T-cell (primary cell): ENCODE measurements around the gene HSP90AA1. TPM values are rescaled to one million over a fixed set of nuclear protein-coding genes. Genes with fewer than 3 reads are reported as not detected.
"Not testable (repeated sequence)": the region's sequence is repeated elsewhere in the genome, so short reads cannot be mapped to it uniquely, and the experiment has no call there.

Experiments used
- ATAC-seq, 4 experiments: fragments of 200-7000 bp in 3 of 4; fragments of 150-1000 bp in 1 of 4; cut with Tn5 transposase; replicated peaks in 1 of 4; 1 replicate in 3 of 4; 2 replicates in 1 of 4; pipeline ENCODE4 v1.10.0; 2021; ENCODE audit warnings: moderate library complexity in 3 of 4, mild to moderate bottlenecking in 2 of 4, moderate number of reproducible peaks in 1 of 4
- CTCF ChIA-PET, 2 donors: fragments of 300-600 bp; sonication (Branson Sonifier 250); formaldehyde crosslinking; loops; one replicate each; lab custom pipeline; 2022; ENCODE audit warnings: antibody characterized with exemption in 2 of 2; lab: Charles Lee
- POLR2A ChIA-PET, 2 donors: fragments of 300-600 bp; sonication (Branson Sonifier 250); formaldehyde crosslinking; loops; one replicate each; lab custom pipeline; 2022; ENCODE audit warnings: antibody characterized with exemption in 2 of 2; lab: Charles Lee
- DNase-seq, 35 experiments: peaks; one replicate each; pipeline versions ENCODE4 v3.0.0 to v3.0.0-alpha.2; 2013 to 2023
- H3K27ac ChIP-seq: one replicate; pipeline ENCODE4 v1.5.1; 2013; ENCODE audit warnings: low read length
- H3K27me3 ChIP-seq, 2 experiments: replicated peaks in 1 of 2; 1 replicate in 1 of 2; 2 replicates in 1 of 2; pipeline versions ENCODE4 v1.6.1 to v1.7.0; 2013; ENCODE audit warnings: low read length in 1 of 2, mixed read lengths in 1 of 2; ENCODE audit not compliant: control insufficient read depth in 2 of 2, insufficient read depth in 2 of 2; ENCODE audit errors: extremely low read depth in 1 of 2
- H3K36me3 ChIP-seq, 2 donors: 1 replicate in 1 of 2; 2 replicates in 1 of 2; pipeline versions ENCODE4 v1.6.1 to v1.7.0; 2013; ENCODE audit warnings: low read length in 1 of 2; ENCODE audit not compliant: control insufficient read depth in 2 of 2, insufficient read depth in 1 of 2; ENCODE audit errors: extremely low read depth in 1 of 2
- H3K4me1 ChIP-seq, 2 experiments: 1 replicate in 1 of 2; 2 replicates in 1 of 2; pipeline versions ENCODE4 v1.6.1 to v1.7.0; 2013; ENCODE audit warnings: low read length in 2 of 2, mixed read lengths in 1 of 2; ENCODE audit not compliant: insufficient read depth in 2 of 2, control insufficient read depth in 1 of 2; ENCODE audit errors: extremely low read depth in 1 of 2
- H3K4me3 ChIP-seq, 2 donors: 1 replicate in 1 of 2; 2 replicates in 1 of 2; pipeline versions ENCODE4 v1.5.1 to v1.7.0; 2013; ENCODE audit warnings: mild to moderate bottlenecking in 2 of 2, low read length in 1 of 2, moderate library complexity in 1 of 2; ENCODE audit not compliant: control insufficient read depth in 1 of 2; ENCODE audit errors: extremely low read depth in 1 of 2
- H3K9me3 ChIP-seq: 2 replicates; pipeline ENCODE4 v1.7.0; 2013
- H3K27ac Mint-ChIP-seq, 2 donors: one replicate each; pipeline ENCODE4 v1.8.0; 2020 to 2021; ENCODE audit warnings: mild to moderate bottlenecking in 2 of 2, mixed read lengths in 2 of 2
- H3K27me3 Mint-ChIP-seq, 2 donors: one replicate each; pipeline ENCODE4 v1.8.0; 2021 to 2022; ENCODE audit warnings: mixed read lengths in 2 of 2
- H3K36me3 Mint-ChIP-seq: one replicate; pipeline ENCODE4 v1.8.0; 2021; ENCODE audit warnings: mixed read lengths
- H3K4me1 Mint-ChIP-seq, 3 donors: one replicate each; pipeline ENCODE4 v1.8.0; 2020 to 2022; ENCODE audit warnings: mixed read lengths in 3 of 3, mild to moderate bottlenecking in 1 of 3
- H3K4me3 Mint-ChIP-seq, 3 donors: one replicate each; pipeline ENCODE4 v1.8.0; 2020 to 2022; ENCODE audit warnings: mild to moderate bottlenecking in 3 of 3, mixed read lengths in 3 of 3, moderate library complexity in 3 of 3
- H3K9me3 Mint-ChIP-seq, 3 donors: one replicate each; pipeline ENCODE4 v1.8.0; 2020 to 2022; ENCODE audit warnings: mixed read lengths in 3 of 3
- WGBS: methylation state at CpG from one replicate; pipeline ENCODE4 v1.1.5; 2013; ENCODE audit warnings: missing lambda C conversion rate; ENCODE audit not compliant: insufficient coverage; 5-methylcytosine and 5-hydroxymethylcytosine counted together
- total RNA-seq, 35 experiments: library from RNA in 6 of 35; stranded (reverse) in 6 of 35; fragments of 120-200 nt in 1 of 35; gene quantifications; one replicate each; pipeline versions ENCODE4 v1.2.1 to v1.2.4 and lab custom pipeline; 2013 to 2026

Gene HSP90AA1
- total RNA-seq, 5 donors from 2014 or later (not counting 1 experiment from before 2014, with no cell fraction given) = 230 to 471 (median 263) TPM

DNA sequence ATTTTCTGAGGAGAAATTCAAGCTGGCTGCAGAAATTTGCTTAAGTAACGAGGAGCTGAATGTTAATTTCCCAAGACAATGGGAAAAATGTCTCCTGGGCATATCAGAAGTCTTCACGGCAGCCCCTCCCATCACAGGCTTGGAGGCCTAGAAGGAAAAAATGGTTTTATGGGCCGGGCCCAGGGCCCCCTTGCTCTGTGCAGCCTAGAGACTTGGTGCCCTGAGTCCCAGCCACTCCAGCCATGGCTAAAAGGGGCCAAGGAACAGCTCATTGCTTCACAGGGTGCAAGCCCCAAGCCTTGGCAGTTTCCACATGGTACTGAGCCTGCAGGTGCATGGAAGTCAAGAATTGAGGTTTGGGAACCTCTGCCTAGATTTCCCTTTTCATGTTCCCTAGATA lies 24.3 kb upstream of the HSP90AA1 start:
- H3K36me3 ChIP-seq = no peaks in the 10 kb centered on the region
- H3K9me3 Mint-ChIP-seq = peaks cover 0 to 8% (median 0%) of the 10 kb centered on the region in 3 donors
- H3K4me1 Mint-ChIP-seq = no peaks in the 10 kb centered on the region
- H3K27ac Mint-ChIP-seq = no peak overlapping the region
- ATAC-seq (no peak), DNase-seq (no peak)
- H3K4me3 ChIP-seq = no peak overlapping the region
- H3K4me1 ChIP-seq = no peaks in the 10 kb centered on the region
- peaks cover 4% of the 10 kb centered on the region for H3K36me3 Mint-ChIP-seq
- ChIA-PET CTCF (interaction anchor here in 1 of 2 donors (0.5 kb wide), 1 partner anchor 33 kb away, joined by 4 read pairs; no protein-coding TSS in a partner anchor), POLR2A (no interaction called here)
- H3K27ac ChIP-seq = no peak overlapping the region
- no peak overlapping the region for H3K4me3 Mint-ChIP-seq
- H3K9me3 ChIP-seq = no peaks in the 10 kb centered on the region
- no peaks in the 10 kb centered on the region for H3K27me3 Mint-ChIP-seq
- H3K27me3 ChIP-seq = no peaks in the 10 kb centered on the region
- WGBS = 83% methylated on average over 1 of the region's 3 CpGs

DNA sequence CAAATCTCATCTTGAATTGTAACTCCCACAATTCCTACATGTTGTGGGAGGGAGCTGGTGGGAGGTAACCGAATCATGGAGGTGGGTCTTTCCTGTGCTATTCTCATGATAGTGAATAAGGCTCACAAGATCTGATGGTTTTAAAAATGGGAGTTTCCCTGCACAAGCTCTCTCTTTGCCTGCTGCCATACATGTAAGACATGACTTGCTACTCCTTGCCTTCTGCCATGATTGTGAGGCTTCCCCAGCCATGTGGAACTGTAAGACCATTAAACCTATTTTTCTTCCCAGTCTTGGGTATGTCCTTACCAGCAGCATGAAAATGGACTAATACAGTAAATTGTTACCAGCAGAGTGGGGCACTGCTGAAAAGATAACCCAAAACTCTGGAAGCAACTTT lies 22.5 kb upstream of the HSP90AA1 start:
- ATAC-seq, H3K27ac Mint-ChIP-seq, DNase-seq, H3K27me3 Mint-ChIP-seq, H3K4me1 ChIP-seq, H3K4me1 Mint-ChIP-seq, H3K27ac ChIP-seq, H3K9me3 Mint-ChIP-seq, H3K27me3 ChIP-seq, H3K36me3 ChIP-seq, POLR2A ChIA-PET, H3K9me3 ChIP-seq, H3K4me3 Mint-ChIP-seq, H3K36me3 Mint-ChIP-seq, CTCF ChIA-PET, H3K4me3 ChIP-seq: not testable (repeated sequence)
- no CpG with 5 or more reads among the region's 1 CpG for WGBS

DNA sequence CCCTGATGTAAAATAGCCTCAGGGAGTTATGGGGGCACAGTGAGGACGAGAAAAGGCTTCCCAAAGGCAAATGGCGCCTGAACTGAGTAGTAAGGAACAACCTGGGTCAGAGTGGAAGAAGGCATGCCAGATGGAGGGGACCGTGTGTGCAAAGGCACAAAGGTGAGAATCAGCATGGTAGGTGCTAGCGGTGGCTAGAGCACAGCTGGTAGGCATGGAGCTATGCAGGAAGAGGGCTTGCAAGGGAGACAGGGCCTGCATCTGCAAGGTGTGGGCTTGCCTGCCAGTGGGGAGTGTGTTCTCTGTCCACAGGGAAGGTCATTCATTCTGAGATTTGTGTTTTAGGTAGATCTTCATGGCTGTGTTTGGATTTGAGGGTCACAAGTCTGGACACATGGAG lies 18.5 kb upstream of the HSP90AA1 start:
- DNase-seq (no peak), ATAC-seq (no peak)
- Histone ChIP-seq H3K4me3 (no peak overlapping the region), H3K9me3 (no peaks in the 10 kb centered on the region), H3K27me3 (peaks cover 0 to 6% of the 10 kb centered on the region in 2 experiments), H3K36me3 (no peaks in the 10 kb centered on the region), H3K4me1 (no peaks in the 10 kb centered on the region), H3K27ac (no peak overlapping the region)
- WGBS = 85% methylated on average over 4 of the region's 4 CpGs
- no peak overlapping the region for H3K27ac Mint-ChIP-seq
- CTCF ChIA-PET = interaction anchor here in 1 of 2 donors (0.8 kb wide), 1 partner anchor 12 kb away, joined by 11 read pairs; no protein-coding TSS in a partner anchor
- H3K9me3 Mint-ChIP-seq = peaks cover 0 to 8% (median 0%) of the 10 kb centered on the region in 3 donors
- no peaks in the 10 kb centered on the region for H3K27me3 Mint-ChIP-seq
- H3K36me3 Mint-ChIP-seq = peaks cover 4% of the 10 kb centered on the region
- no peaks in the 10 kb centered on the region for H3K4me1 Mint-ChIP-seq
- POLR2A ChIA-PET = interaction anchor here in 1 of 2 donors (0.6 kb wide), 1 partner anchor 1787 kb away, joined by 3 read pairs; no protein-coding TSS in a partner anchor
- no peak overlapping the region for H3K4me3 Mint-ChIP-seq

- H3K27ac ChIP-seq = no peak overlapping the region
- no peaks in the 10 kb centered on the region for H3K9me3 ChIP-seq
- no peak for DNase-seq
- Mint-ChIP-seq H3K4me1 (no peaks in the 10 kb centered on the region), H3K27me3 (no peaks in the 10 kb centered on the region), H3K4me3 (no peak overlapping the region), H3K27ac (no peak overlapping the region), H3K9me3 (no peaks in the 10 kb centered on the region), H3K36me3 (no peaks in the 10 kb centered on the region)
- H3K36me3 ChIP-seq = no peaks in the 10 kb centered on the region
- no peak for ATAC-seq
- WGBS = 100% methylated on average over 3 of the region's 10 CpGs
- POLR2A ChIA-PET = interaction anchor here in 1 of 2 donors (0.7 kb wide), 1 partner anchor 206 kb away, joined by 7 read pairs; no protein-coding TSS in a partner anchor
- H3K4me3 ChIP-seq = no peak overlapping the region
- no peaks in the 10 kb centered on the region for H3K4me1 ChIP-seq
- H3K27me3 ChIP-seq = peaks cover 0 to 6% of the 10 kb centered on the region in 2 experiments
- CTCF ChIA-PET = interaction anchor here in 1 of 2 donors (0.6 kb wide), 1 partner anchor 90 kb away, joined by 5 read pairs; no protein-coding TSS in a partner anchor
These were observed 16.3 kb upstream of the HSP90AA1 start for GRCh38 chr14:102103062-102103695.

DNA sequence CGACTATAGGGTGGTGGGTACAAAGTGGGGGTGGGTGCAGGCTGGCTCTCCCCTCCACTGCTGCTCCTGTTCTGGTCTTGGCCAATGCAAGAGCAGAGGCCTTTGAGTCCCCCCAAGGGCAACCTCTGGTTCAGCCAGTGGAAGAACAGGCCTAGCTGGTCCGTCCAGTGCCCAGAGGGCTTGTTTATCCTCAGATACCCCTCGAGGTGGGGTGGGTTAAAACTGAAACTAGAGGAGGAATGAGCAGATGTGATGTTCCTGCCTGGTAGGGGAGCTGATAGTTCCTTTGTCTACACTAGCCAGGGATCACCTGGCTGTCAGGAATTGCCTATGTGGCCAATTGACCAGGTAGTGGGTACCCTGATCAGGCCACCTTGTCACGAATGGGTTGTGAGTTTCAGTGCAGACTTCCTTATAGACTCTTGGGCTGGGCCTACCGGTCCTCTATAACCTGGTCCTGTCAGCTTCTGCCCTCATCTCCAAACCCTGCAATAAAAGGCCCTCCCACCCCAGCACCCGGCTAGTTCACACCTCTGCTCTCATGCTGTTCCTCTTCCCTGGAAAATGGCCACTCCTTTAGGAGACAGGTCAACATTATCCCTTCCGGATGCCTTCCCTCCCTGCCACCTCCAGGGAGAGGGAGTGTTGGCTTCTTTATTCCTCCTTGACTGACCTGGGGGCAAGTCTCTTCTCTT lies 10.7 kb upstream of the HSP90AA1 start:
- Mint-ChIP-seq H3K4me1 (peaks cover 0 to 4% (median 3%) of the 10 kb centered on the region in 3 donors), H3K4me3 (no peak overlapping the region), H3K27ac (no peak overlapping the region), H3K27me3 (no peaks in the 10 kb centered on the region), H3K9me3 (no peaks in the 10 kb centered on the region), H3K36me3 (no peaks in the 10 kb centered on the region)
- no peaks in the 10 kb centered on the region for H3K36me3 ChIP-seq
- ChIA-PET POLR2A (interaction anchor here in 1 of 2 donors (0.7 kb wide), 1 partner anchor 11 kb away, joined by 4 read pairs; no protein-coding TSS in a partner anchor), CTCF (interaction anchor here (0.6 to 1.0 kb wide), 5 partner anchors 27 to 337 kb away, joined by 3 to 6 read pairs (median 4); no protein-coding TSS in a partner anchor)
- peaks cover 0 to 3% of the 10 kb centered on the region in 2 experiments for H3K4me1 ChIP-seq
- ATAC-seq = no peak
- 70% methylated on average over 2 of the region's 7 CpGs for WGBS
- H3K9me3 ChIP-seq = no peaks in the 10 kb centered on the region
- H3K4me3 ChIP-seq = no peak overlapping the region
- no peak overlapping the region for H3K27ac ChIP-seq
- H3K27me3 ChIP-seq = peaks cover 0 to 6% of the 10 kb centered on the region in 2 experiments
- DNase-seq = no peak

- Mint-ChIP-seq H3K4me3 (no peak overlapping the region), H3K9me3 (no peaks in the 10 kb centered on the region), H3K27ac (no peak overlapping the region), H3K4me1 (peaks cover 0 to 4% (median 3%) of the 10 kb centered on the region in 3 donors), H3K36me3 (no peaks in the 10 kb centered on the region), H3K27me3 (no peaks in the 10 kb centered on the region)
- 17% methylated on average over 4 of the region's 12 CpGs for WGBS
- Histone ChIP-seq H3K4me3 (no peak overlapping the region), H3K4me1 (peaks cover 0 to 3% of the 10 kb centered on the region in 2 experiments), H3K9me3 (no peaks in the 10 kb centered on the region), H3K27me3 (peaks cover 0 to 3% of the 10 kb centered on the region in 2 experiments), H3K36me3 (no peaks in the 10 kb centered on the region), H3K27ac (no peak overlapping the region)
- DNase-seq (peak; percentile 13 to 79 (median 55)), ATAC-seq (peak; percentile 54 to 88 (median 78))
- CTCF ChIA-PET = interaction anchor here (0.5 to 1.1 kb wide), 6 partner anchors 9 to 217 kb away, joined by 3 to 8 read pairs (median 4); no protein-coding TSS in a partner anchor
- POLR2A ChIA-PET = no interaction called here
These were observed 9.8 kb upstream of the HSP90AA1 start for GRCh38 chr14:102096569-102097188.
